ENCODE data around the gene ARL5A.

The ARL5A gene

DNA sequence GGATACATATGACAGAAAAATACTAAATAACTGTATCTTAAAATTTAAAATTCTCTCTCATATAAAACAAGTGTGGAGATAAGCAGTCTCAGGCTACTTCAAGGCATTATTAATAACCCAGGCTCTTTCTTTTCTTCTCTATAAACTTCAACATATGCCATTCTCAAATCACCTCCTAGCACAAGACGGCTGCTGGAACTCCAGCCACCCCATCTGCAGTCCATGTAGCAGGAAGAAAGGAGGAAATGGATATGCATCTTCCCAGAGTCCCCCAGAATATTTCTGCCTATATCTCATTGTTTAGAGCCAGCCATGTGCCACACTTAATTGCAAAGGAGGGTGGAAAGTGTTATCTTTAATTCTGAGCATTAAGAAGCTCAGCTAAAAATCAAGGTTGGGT is 58.6 kb downstream of the ARL5A start:
- no peak for TF ChIP-seq ZFX (IDR thresholded peaks at IDR 0.05; ENCODE audit: borderline replicate concordance)
- TF ChIP-seq, protein P1, sequence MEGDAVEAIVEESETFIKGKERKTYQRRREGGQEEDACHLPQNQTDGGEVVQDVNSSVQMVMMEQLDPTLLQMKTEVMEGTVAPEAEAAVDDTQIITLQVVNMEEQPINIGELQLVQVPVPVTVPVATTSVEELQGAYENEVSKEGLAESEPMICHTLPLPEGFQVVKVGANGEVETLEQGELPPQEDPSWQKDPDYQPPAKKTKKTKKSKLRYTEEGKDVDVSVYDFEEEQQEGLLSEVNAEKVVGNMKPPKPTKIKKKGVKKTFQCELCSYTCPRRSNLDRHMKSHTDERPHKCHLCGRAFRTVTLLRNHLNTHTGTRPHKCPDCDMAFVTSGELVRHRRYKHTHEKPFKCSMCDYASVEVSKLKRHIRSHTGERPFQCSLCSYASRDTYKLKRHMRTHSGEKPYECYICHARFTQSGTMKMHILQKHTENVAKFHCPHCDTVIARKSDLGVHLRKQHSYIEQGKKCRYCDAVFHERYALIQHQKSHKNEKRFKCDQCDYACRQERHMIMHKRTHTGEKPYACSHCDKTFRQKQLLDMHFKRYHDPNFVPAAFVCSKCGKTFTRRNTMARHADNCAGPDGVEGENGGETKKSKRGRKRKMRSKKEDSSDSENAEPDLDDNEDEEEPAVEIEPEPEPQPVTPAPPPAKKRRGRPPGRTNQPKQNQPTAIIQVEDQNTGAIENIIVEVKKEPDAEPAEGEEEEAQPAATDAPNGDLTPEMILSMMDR (IDR thresholded peaks at IDR 0.05), result no peak
- no peak overlapping the region for H3K27ac ChIP-seq

DNA sequence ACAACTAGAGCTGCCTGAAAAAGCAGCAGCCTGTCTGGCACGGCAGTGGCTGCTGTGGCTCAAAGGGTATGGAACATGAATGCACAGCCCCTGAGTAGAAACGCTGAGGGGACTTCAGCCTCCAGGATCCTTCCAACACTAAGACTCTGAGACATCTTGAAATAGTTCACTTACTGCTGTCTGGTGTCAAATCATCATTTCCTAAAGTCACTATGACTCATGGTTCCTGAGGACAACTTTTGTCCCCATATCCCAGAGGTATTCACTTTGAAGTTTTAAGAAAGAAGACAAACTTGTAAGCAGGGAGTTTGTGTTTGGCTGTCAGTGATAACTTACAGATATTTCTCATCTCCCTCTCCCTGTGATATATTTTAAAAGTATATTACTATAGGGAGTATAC is 60.7 kb downstream of the ARL5A start:
- no peak overlapping the region for H3K27ac ChIP-seq
- no peak for TF ChIP-seq ZFX (IDR thresholded peaks at IDR 0.05; ENCODE audit: borderline replicate concordance)
- TF ChIP-seq, protein P1 (IDR thresholded peaks at IDR 0.05), result no peak

DNA sequence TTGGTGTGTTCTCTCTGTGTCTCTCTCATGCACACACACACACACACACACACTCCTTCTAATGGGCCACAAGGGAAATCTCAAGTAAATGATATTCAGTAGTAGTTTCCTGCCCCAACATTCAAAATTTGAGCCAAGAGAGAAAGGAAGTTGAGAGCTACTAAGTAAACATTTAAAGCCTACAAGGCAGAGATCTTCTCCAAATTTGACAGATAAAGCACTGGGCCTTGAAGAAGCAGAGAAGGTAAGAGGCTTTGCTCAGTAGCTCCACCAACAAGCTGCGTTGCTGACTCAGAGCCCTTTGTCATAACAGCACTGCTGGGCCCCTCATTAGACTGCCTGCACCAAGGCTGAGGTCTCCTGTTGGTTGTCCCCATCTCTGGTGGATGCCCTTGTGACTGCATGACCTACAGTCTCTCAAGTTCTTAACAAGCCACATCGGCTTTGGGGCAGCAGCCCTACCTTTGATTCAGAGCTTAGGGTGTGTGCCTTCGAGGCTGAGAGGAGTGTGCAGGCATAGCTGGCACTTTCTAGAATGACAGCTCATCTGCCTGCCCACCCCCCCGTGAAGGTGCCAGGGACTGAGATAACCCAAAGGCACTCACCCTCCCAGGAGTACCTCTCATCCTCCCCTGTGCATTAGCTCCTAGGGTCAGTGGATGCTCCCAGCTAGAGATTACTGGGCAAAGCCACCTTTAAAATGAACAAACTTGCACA is 61.6 kb downstream of the ARL5A start:
- no peak overlapping the region for H3K27ac ChIP-seq
- no peak for TF ChIP-seq ZFX (IDR thresholded peaks at IDR 0.05; ENCODE audit: borderline replicate concordance)
- TF ChIP-seq, protein P1 (IDR thresholded peaks at IDR 0.05), result no peak

DNA sequence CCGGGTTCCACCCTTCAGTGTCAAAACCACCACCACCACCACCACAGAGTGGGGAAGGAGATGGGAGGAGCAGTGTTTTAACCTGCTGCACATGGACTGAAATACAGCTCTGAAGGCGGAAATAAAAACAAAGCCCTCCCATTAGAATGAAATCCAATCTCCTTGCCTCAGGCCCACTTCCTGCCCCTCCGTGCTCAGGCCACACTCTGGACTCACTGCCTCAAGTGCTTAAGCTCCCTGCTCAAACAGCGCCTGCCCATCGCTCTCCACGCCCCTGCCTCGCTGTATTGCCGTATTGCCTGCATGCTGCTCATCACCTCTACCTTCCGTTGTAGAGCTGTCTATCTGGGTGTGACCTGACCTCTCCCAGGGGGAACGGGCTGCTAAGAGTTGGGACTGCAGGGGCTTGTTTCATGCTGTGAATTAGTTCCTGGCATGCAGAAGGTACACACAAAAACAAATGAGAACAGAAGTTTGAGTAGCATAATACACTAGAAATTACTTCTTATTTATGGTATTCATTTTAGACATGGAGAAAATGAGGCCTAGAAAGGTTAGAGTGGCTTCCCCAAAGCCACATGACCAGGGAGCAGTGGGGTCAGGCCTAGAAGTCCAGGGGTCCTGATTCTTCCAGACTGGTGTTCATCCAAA is 62.3 kb downstream of the ARL5A start:
- no peak overlapping the region for H3K27ac ChIP-seq
- no peak for TF ChIP-seq ZFX (IDR thresholded peaks at IDR 0.05; ENCODE audit: borderline replicate concordance)
- TF ChIP-seq, protein P1 (IDR thresholded peaks at IDR 0.05), result no peak

DNA sequence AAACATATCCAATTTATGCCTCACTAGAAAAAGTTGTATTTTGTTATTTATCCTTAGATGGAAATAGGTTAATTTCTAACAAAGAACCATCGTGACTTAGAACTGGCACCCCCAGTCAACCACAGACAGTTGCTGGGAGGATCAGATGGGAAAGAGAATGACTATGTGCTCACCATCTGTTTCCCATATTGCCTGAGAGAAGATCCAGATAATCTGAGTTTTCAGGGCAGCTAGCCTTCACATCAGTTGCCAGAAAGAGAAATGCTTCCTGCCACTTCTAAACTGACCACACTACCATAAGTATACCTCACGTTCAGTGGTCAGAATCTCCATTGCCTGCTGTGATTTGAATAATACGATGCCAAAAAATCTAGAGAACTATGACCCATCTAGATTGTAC is 65.5 kb downstream of the ARL5A start:
- H3K27ac ChIP-seq, result no peak overlapping the region
- TF ChIP-seq, protein P1 (IDR thresholded peaks at IDR 0.05), result no peak
- no peak for TF ChIP-seq ZFX (IDR thresholded peaks at IDR 0.05; ENCODE audit: borderline replicate concordance)

DNA sequence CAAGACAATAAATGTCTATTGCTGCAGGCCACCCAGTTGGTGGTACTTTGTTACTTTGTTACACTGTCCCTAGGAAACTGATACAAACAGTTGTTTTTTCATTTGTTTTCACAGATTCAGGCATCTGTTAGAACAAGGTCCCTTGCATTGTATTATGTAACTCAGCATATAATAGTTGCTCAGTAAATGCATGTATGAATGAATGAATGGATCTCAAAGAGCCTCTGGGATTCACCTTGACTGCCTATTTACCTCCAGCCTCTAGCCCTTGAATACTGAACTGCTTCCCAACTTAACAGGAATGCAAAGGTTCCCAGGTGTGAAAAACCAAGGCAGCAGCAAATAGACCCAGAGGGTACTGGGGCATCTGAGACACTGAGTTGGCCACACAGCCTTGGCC is 66.5 kb downstream of the ARL5A start:
- TF ChIP-seq, protein P1 (IDR thresholded peaks at IDR 0.05), result no peak
- no peak for TF ChIP-seq ZFX (IDR thresholded peaks at IDR 0.05; ENCODE audit: borderline replicate concordance)
- H3K27ac ChIP-seq, result no peak overlapping the region

DNA sequence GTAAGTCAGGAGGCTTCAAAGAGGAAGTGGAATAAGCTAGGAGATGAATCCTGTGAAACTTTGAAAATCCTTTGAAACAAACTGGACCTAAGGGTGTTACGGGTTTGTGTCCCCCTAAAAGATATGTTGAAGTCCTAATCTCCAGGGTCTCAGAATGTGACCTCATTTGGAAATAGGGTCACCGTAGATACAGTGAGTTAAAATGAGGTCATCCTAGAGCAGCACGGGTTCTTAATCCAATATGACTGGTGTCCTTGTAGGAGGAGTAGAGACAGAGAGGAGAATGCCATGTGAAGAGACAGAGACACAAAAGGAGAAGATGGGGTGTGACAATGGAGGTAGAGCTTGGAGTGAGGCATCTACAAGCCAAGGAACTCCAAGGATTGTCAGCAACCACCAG is 67.0 kb downstream of the ARL5A start:
- no peak overlapping the region for H3K27ac ChIP-seq
- TF ChIP-seq, protein P1 (IDR thresholded peaks at IDR 0.05), result no peak
- TF ChIP-seq ZFX (IDR thresholded peaks at IDR 0.05; ENCODE audit: borderline replicate concordance), result no peak

All from 22Rv1 (cell line).